SK-N-SH (cell line): ENCODE results near the gene DGLUCY. TPM values are rescaled to one million over a fixed set of nuclear protein-coding genes. Genes with fewer than 3 reads are reported as not detected.

Experiments used
- CTCF ChIA-PET: fragments of 300-600, 350-600 bp; formaldehyde crosslinking; extraction: SDS; loops from one replicate; lab custom pipeline; 2021; lab: Yijun Ruan, JAX
- POLR2A ChIA-PET: fragments of 350-600 bp; sonication (Branson Sonifier 250); formaldehyde crosslinking; extraction: SDS; loops from one replicate; lab custom pipeline; 2020; ENCODE audit warnings: antibody characterized with exemption, inconsistent platforms; lab: Yijun Ruan, JAX
- DNase-seq: peaks from one replicate; pipeline ENCODE4 v3.0.0; 2012
- H2AFZ ChIP-seq: fragments of 200-600 bp; sonication (generic); 2 replicates; pipeline ENCODE4 v1.8.1; 2016; ENCODE audit warnings: antibody characterized with exemption, mild to moderate bottlenecking, low read depth
- H3F3A ChIP-seq: fragments of 200-600 bp; sonication (generic); replicated peaks from 2 replicates; pipeline ENCODE3; 2016; ENCODE audit warnings: antibody characterized with exemption, mild to moderate bottlenecking; ENCODE audit not compliant: insufficient read depth
- H3K27ac ChIP-seq, 2 experiments: fragments of 200-500 bp in 1 of 2; fragments of 200-600 bp in 1 of 2; sonication (Bioruptor generic) in 1 of 2; sonication (generic), shearing (Covaris generic) in 1 of 2; 2 replicates each; pipeline versions ENCODE4 v1.5.1 to v1.6.1; 2014 to 2016; ENCODE audit warnings: low read depth in 2 of 2, inconsistent platforms in 1 of 2, low read length in 1 of 2, mild to moderate bottlenecking in 1 of 2, mixed read lengths in 1 of 2
- H3K27me3 ChIP-seq: fragments of 200-600 bp; sonication (generic), shearing (Covaris generic); 2 replicates; pipeline ENCODE4 v1.6.1; 2016; ENCODE audit warnings: mixed run types; ENCODE audit not compliant: insufficient read depth
- H3K36me3 ChIP-seq, 2 experiments: fragments of 200-500 bp in 1 of 2; fragments of 200-600 bp in 1 of 2; sonication (Bioruptor generic) in 1 of 2; sonication (generic) in 1 of 2; replicated peaks in 1 of 2; 2 replicates each; pipeline versions ENCODE3 to v1.5.1; 2014 to 2016; ENCODE audit warnings: low read length in 1 of 2, mild to moderate bottlenecking in 1 of 2; ENCODE audit not compliant: insufficient read depth in 2 of 2, control insufficient read depth in 1 of 2
- H3K4me1 ChIP-seq, 2 experiments: fragments of 200-500 bp in 1 of 2; fragments of 200-600 bp in 1 of 2; sonication (Bioruptor generic) in 1 of 2; sonication (generic), shearing (Covaris generic) in 1 of 2; 2 replicates each; pipeline versions ENCODE4 v1.5.1 to v1.6.1; 2014 to 2016; ENCODE audit warnings: low read depth in 1 of 2, low read length in 1 of 2, mixed run types in 1 of 2; ENCODE audit not compliant: insufficient read depth in 2 of 2, control insufficient read depth in 1 of 2
- H3K4me2 ChIP-seq: fragments of 200-600 bp; sonication (generic), shearing (Covaris generic); 2 replicates; pipeline ENCODE4 v1.6.1; 2017; ENCODE audit warnings: mixed run types
- H3K4me3 ChIP-seq, 2 experiments: fragments of 200-500 bp in 1 of 2; fragments of 200-600 bp in 1 of 2; sonication (Bioruptor generic) in 1 of 2; sonication (generic), shearing (Covaris generic) in 1 of 2; 2 replicates each; pipeline versions ENCODE4 v1.5.1 to v1.8.1; 2014 to 2016; ENCODE audit warnings: low read depth in 2 of 2, inconsistent platforms in 1 of 2, low read length in 1 of 2, mild to moderate bottlenecking in 1 of 2, mixed read lengths in 1 of 2, moderate library complexity in 1 of 2
- H3K79me2 ChIP-seq: fragments of 200-600 bp; sonication (generic); 2 replicates; pipeline ENCODE4 v1.8.1; 2017; ENCODE audit warnings: mild to moderate bottlenecking; ENCODE audit not compliant: insufficient read depth
- H3K9ac ChIP-seq: fragments of 200-600 bp; sonication (generic); 2 replicates; pipeline ENCODE4 v1.6.1; 2017; ENCODE audit warnings: mixed run types
- H3K9me2 ChIP-seq: fragments of 200-600 bp; sonication (generic); 2 replicates; pipeline ENCODE4 v1.6.1; 2017; ENCODE audit warnings: mixed run types
- H3K9me3 ChIP-seq: fragments of 200-600 bp; sonication (generic); 2 replicates; pipeline ENCODE4 v1.6.1; 2017; ENCODE audit warnings: mixed run types, mild to moderate bottlenecking, moderate library complexity
- H4K20me1 ChIP-seq: fragments of 200-600 bp; sonication (generic); 2 replicates; pipeline ENCODE4 v1.6.1; 2017; ENCODE audit warnings: mild to moderate bottlenecking, mixed run types; ENCODE audit not compliant: insufficient read depth
- CHD2 ChIP-seq: fragments of 150-350 bp; IDR thresholded peaks from 2 replicates; pipeline ENCODE4 v1.6.1; 2018; ENCODE audit warnings: low read length; ENCODE audit not compliant: partially characterized antibody
- CTCF ChIP-seq: fragments of 200-600 bp; sonication (generic); IDR thresholded peaks from 2 replicates; pipeline ENCODE4 v1.6.1; 2017; ENCODE audit warnings: antibody characterized with exemption, mild to moderate bottlenecking, moderate library complexity
- FOXJ3 ChIP-seq: sonication (generic); formaldehyde crosslinking; IDR thresholded peaks from 2 replicates; pipeline ENCODE4 v1.5.1; 2020; ENCODE audit warnings: mild to moderate bottlenecking, missing genetic modification reagents
- FOXM1 ChIP-seq: IDR thresholded peaks from 2 replicates; pipeline ENCODE4 v1.4.0; 2012; ENCODE audit warnings: low read depth, mild to moderate bottlenecking
- GABPA ChIP-seq: IDR thresholded peaks from 2 replicates; pipeline ENCODE4 v1.4.0; 2012; ENCODE audit warnings: low read depth, mild to moderate bottlenecking
- GATA2 ChIP-seq: sonication (generic); formaldehyde crosslinking; IDR thresholded peaks from 2 replicates; pipeline ENCODE4 v1.5.0; 2020; ENCODE audit warnings: mild to moderate bottlenecking, missing genetic modification reagents
- IRF3 ChIP-seq: fragments of 150-350 bp; IDR thresholded peaks from 2 replicates; pipeline ENCODE4 v1.6.1; 2016; ENCODE audit warnings: mild to moderate bottlenecking, low read depth, low read length
- JUND ChIP-seq: IDR thresholded peaks from 2 replicates; pipeline ENCODE4 v1.4.0; 2012
- MAX ChIP-seq: IDR thresholded peaks from 2 replicates; pipeline ENCODE4 v1.4.0; 2012; ENCODE audit warnings: low read depth
- MXI1 ChIP-seq: IDR thresholded peaks from 2 replicates; pipeline ENCODE4 v1.6.1; 2012; ENCODE audit warnings: mild to moderate bottlenecking, low read depth, low read length, improper control_type of control experiment
- NFIC ChIP-seq: IDR thresholded peaks from 2 replicates; pipeline ENCODE4 v1.4.0; 2012; ENCODE audit warnings: borderline replicate concordance
- NRF1 ChIP-seq: IDR thresholded peaks from 2 replicates; pipeline ENCODE4 v1.6.1; 2012; ENCODE audit warnings: low read depth, mild to moderate bottlenecking, low read length
- RAD21 ChIP-seq: IDR thresholded peaks from 2 replicates; pipeline ENCODE4 v1.6.1; 2012; ENCODE audit warnings: mild to moderate bottlenecking, low read length
- REST ChIP-seq: IDR thresholded peaks from 2 replicates; pipeline ENCODE4 v1.6.1; 2012; ENCODE audit warnings: mild to moderate bottlenecking, low read depth, low read length, moderate library complexity
- SIN3A ChIP-seq: IDR thresholded peaks from 2 replicates; pipeline ENCODE4 v1.6.1; 2012; ENCODE audit warnings: low read depth, mild to moderate bottlenecking, low read length, moderate library complexity, borderline replicate concordance
- TAF1 ChIP-seq: IDR thresholded peaks from 2 replicates; pipeline ENCODE4 v1.6.1; 2012; ENCODE audit warnings: low read depth, mild to moderate bottlenecking, low read length, moderate library complexity, borderline replicate concordance
- TCF12 ChIP-seq: IDR thresholded peaks from 2 replicates; pipeline ENCODE4 v1.4.0; 2012
- USF2 ChIP-seq: fragments of 150-350 bp; IDR thresholded peaks from 2 replicates; pipeline ENCODE4 v1.6.1; 2017; ENCODE audit warnings: antibody characterized with exemption, low read length, low read depth, borderline replicate concordance
- WGBS: methylation state at CpG from one replicate; pipeline ENCODE4 v1.1.6; 2017; ENCODE audit warnings: low lambda C conversion rate; 5-methylcytosine and 5-hydroxymethylcytosine counted together
- polyA plus RNA-seq, 3 experiments: library from polyadenylated mRNA; depleted of rRNA; stranded (reverse); fragments of >200 nt; gene quantifications; 2 replicates each; pipeline ENCODE4 v1.2.3, GENCODE V29; 2012

DGLUCY gene
- polyA plus RNA-seq, 1 of the 3 experiments (the other 2 are of a cell fraction), result 17.2 TPM

GRCh38 chr14:91142214-91142668, 28.4 kb downstream of the DGLUCY start:
- peaks cover 2 to 19% of the 10 kb centered on the region in 2 experiments; a peak in 2 of 4 replicates for H3K4me1 ChIP-seq
- no peak overlapping the region for H3K4me3 ChIP-seq
- ChIA-PET POLR2A (no interaction called here), CTCF (interaction anchor here (1.0 to 1.7 kb wide), 3 partner anchors 164 to 241 kb away, joined by 3 to 5 read pairs (median 3); no protein-coding TSS in a partner anchor)
- H3F3A ChIP-seq, result no peaks in the 10 kb centered on the region
- no peaks in the 10 kb centered on the region for H3K9me2 ChIP-seq
- H4K20me1 ChIP-seq, result no peaks in the 10 kb centered on the region
- H3K36me3 ChIP-seq, result no peaks in the 10 kb centered on the region
- TF ChIP-seq REST, result no peak
- no peak for TF ChIP-seq FOXM1
- TF ChIP-seq CHD2, result no peak
- no peak for TF ChIP-seq IRF3
- no peak for TF ChIP-seq JUND
- TF ChIP-seq SIN3A, result no peak
- TF ChIP-seq MXI1, result no peak
- no peak for TF ChIP-seq GABPA
- TF ChIP-seq TCF12, result no peak
- TF ChIP-seq USF2, result no peak
- no peak for TF ChIP-seq FOXJ3 (CRISPR knock-in tag)
- TF ChIP-seq NFIC, result no peak
- no peak for TF ChIP-seq TAF1
- no peak for TF ChIP-seq RAD21
- TF ChIP-seq CTCF, result no peak
- TF ChIP-seq NRF1, result no peak
- TF ChIP-seq MAX, result no peak
- TF ChIP-seq GATA2 (CRISPR knock-in tag), result no peak
- H2AFZ ChIP-seq, result no peak overlapping the region
- H3K4me2 ChIP-seq, result no peak overlapping the region
- no peaks in the 10 kb centered on the region for H3K79me2 ChIP-seq
- H3K27me3 ChIP-seq, result no peaks in the 10 kb centered on the region
- 92% methylated on average over 1 of the region's 1 CpG for WGBS
- no peak overlapping the region for H3K27ac ChIP-seq
- H3K9ac ChIP-seq, result no peak overlapping the region
- DNase-seq, result no peak
- no peaks in the 10 kb centered on the region for H3K9me3 ChIP-seq
